Suppressor macrophage treated with lipopolysaccharide for 1 hour (primary cell): ENCODE measurements around the gene MAN2A1.

Source experiments
- DNase-seq, 3 donors: peaks; one replicate each; pipeline ENCODE4 v3.0.0-alpha.2; 2020 to 2022

Gene MAN2A1

GRCh38 chr5:109689740-109690241, at the start of gene MAN2A1:
MAN2A1 (plus strand) TSS chr5:109689927; CDS start chr5:109690418, 491 bp downstream.
- DNase-seq, result peak; percentile 76 to 87 (median 80)

- DNase-seq, result no peak
Measured at GRCh38 chr5:109640976-109641375, 48.8 kb upstream of the MAN2A1 start.

- DNase-seq, result no peak
Measured at GRCh38 chr5:109643791-109644350, 45.9 kb upstream of the MAN2A1 start.

- DNase-seq, result no peak
Measured at GRCh38 chr5:109644829-109645228, 44.9 kb upstream of the MAN2A1 start.

DNA sequence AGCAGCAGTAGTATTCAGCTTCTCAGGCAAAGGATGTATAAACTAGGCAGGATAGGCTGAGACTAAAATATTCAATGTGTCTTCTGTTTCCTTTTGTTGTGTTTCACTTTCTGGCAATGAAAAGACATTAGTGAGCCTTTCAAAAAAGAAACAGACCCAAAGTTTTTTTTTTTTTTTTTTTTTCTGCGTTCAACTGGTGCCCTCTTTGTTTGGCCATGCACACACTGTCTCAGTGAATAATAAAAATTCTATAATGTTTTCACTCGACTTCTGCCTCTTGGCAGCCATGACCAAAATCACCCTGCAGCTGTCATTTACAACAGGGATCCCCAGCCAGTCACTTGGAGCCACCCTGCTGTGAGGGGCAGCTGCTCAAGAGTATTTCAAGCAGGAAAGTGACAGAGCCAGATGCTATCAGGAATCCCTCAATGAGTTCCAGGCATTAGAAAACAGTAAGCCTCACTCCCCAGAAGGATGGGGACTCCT, 44.0 kb upstream of the MAN2A1 start:
- DNase-seq, result no peak

DNA sequence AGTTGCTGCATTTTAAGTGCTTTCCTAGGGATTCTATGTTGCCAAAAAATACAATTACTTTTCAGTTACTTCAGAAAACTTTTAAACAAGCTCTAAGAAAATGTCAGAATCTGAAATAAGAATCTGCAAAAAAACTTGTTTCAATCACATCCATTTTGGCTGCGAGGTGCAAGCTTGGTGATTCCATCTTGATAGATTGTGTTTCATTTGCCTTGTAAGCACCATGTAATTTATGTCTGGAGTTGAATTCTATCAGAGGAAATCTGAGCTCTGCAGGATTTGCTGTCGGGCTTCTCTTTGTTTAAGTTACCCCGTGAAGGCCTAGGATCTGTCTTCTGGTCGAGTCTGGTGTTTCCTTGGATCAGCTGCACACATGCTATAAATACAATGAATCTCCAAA, 40.4 kb upstream of the MAN2A1 start:
- DNase-seq, result no peak

DNA sequence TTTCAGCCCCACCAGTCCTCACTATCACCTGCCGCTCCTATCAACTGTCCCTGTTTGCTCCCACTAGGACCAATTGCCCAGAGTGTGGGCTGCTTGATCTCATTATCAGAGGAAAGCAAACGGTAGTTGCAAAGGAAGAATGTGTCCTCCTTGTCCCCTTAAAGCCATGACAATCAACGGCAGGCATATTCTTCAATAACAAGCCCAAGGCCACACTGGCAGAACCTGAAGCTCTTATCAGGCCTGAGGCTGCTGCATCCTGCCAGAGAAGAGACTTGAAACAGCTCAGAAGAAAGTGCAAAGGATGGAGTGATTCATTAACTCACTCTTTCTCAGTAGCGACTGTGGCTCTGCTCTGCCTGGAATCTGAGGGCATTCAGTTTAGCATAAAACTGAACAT, 39.2 kb upstream of the MAN2A1 start:
- no peak for DNase-seq

DNA sequence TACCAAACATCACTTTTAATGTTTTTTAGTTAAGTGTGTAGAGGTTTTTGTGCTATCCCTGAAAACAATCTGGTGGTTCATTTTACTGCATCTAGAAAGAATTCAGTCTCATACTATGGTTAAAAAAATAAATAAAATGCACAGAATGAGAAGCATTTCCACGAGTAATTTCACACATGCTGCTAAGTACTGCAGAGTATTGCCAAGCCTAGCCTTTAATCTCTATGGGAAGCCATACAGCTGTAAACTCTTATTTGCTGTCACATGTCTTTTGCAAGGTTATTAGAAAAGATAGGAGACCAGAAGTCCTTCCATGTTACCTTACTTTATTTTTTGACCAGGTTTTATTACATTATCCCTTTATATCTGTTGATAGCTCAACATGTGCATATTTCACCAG, 37.6 kb upstream of the MAN2A1 start:
- no peak for DNase-seq

DNA sequence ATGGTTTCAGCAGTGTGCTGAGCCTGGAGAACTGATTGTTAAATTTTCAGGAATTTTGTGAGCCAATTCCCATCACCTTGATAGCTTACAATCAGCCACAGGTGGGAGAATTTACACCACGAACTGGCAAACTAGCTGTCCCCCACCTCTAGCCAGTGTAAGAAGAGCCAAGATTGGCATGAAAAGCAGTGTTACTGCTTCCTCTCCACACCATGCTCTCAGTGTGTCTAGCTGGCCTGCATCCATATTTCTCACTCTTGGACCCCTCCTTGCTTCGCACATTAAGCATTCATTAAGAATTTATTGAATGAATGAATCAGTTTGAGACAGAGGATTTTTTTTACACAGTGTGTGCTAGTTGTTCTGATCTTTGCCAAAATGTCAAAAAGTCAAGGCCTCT, 36.7 kb upstream of the MAN2A1 start:
- no peak for DNase-seq

DNA sequence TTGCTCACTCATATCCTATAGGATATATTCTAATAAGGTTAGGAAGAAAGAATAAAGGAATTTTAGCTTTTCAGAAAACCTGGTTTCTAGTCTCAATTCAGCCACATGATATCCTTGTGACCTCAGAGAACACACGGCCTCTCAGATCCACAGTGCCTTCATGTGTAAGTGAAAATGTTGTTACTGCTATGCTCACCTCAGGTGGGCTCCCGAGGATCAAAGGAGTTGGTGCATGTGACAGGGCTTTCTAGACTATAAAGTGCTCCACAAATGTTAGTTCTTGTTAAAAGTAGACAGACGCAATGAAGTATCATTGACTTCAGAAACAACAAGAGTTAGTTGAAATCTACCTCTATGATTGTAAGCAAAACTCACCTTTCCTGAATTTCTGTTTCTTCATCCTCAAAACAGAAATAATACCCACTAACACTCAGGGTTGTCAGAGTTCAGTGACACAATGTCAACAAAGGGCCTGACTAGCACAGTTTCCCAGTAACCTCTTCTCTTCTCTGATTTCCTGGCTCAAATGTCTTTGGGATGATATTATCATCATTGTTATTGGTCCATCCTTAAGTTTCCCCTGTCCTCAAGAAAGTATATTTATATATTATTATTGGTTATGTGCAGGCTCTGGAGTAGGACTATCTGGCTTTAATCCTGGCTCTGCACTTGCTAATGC, 36.0 kb upstream of the MAN2A1 start:
- no peak for DNase-seq

DNA sequence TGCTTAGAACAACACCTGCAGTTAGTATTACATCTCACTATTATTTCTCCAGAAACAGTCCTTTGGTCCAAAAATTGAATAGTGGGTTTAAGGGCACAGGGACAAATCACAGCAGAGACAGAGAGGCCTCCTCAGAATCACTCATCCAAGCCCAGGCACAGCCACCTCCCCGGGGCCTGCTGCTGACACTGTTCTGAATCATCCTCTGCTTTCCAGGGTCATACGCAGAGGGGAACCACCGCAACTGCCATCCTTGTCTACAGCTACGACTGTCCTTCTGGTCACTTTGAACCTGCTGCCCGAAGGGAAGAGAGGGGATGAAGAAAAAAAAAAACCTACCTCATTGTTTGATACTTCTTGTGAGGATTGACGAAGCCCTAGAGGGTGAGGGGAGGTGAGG, 35.3 kb upstream of the MAN2A1 start:
- peak; percentile 86 to 87 (median 86) for DNase-seq

GRCh38 chr5:109655841-109656240, 33.9 kb upstream of the MAN2A1 start:
- DNase-seq, result peak in 1 of 3 donors; percentile 17

DNA sequence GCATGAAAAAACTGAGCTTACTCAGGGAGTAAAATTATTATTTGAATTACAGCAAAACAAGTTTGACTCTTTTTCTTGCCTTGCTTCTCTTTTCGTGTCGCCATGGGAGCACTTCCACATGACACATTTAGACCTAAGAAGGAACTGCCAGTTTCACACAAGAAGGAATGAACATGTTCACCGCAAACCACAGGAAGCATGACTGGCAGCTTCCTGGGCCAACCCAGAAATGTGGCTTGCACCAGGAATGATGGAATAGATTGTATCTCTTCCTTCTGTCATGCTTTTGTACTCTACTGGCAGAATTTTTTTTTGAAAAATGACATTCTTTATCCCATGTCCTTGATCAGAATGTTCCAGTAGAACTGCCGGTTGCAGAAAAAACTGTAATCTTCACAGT, 32.9 kb upstream of the MAN2A1 start:
- DNase-seq, result peak; percentile 88 to 97 (median 96)

- no peak for DNase-seq
Measured at GRCh38 chr5:109659901-109660300, 29.8 kb upstream of the MAN2A1 start.

- DNase-seq, result no peak
Measured at GRCh38 chr5:109660301-109660700, 29.4 kb upstream of the MAN2A1 start.

GRCh38 chr5:109668237-109668636, 21.5 kb upstream of the MAN2A1 start:
- DNase-seq, result no peak

GRCh38 chr5:109668668-109669422, 20.9 kb upstream of the MAN2A1 start:
- DNase-seq, result no peak

DNA sequence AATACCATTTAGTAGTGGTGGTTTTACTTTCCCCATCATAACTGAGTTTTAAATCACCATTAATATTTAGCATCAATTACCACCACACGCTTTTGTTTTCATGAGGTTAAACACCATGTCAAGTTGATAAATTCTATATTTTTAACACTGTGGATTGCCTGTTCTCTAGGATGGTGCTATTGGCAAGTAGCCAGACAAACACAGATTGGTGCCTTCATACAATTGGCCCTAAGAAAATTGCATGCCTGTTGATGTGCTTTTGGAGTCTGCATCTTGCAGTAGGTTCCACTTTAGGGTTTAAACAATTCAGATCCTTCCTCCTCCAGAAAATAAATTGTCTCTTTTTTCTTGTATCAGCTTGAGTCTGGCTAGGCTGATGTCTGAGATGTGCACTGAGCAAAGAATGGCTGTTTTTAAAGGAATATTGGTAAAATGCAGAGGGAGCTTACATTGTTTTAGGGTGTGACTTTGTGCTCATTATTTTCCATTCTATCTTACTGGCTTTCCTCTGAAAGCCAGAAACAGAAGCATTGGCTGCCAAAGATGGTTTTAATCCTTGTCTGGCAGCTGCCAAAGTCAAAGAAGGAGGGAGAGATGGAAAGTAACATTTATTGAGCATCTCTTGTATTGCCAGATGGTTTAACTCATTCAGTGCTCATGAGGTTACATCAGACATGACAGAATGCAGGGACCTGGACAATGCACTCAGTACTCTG, 19.6 kb upstream of the MAN2A1 start:
- no peak for DNase-seq

GRCh38 chr5:109671136-109671535, 18.6 kb upstream of the MAN2A1 start:
- no peak for DNase-seq

GRCh38 chr5:109674596-109674995, 15.1 kb upstream of the MAN2A1 start:
- no peak for DNase-seq

GRCh38 chr5:109676920-109677319, 12.8 kb upstream of the MAN2A1 start:
- DNase-seq, result no peak

DNA sequence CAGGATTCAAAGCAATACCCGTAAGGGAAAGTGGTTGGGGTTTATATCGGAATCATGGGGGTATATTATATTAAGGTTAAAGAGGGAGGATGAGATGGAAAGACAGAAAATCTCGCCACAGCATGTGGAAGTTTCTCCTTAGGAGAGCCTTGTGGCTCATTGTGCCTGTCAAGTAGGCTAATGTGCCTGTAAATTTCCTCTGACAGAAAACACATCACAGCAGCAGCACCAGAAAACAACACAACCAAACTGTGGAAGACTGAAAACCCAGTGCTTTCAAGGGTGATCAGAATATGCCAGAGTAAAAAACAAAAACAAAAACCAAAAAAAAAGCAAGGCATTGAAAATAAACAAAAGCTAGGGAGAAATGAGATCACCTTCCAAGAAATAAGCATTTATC, 11.3 kb upstream of the MAN2A1 start:
- no peak for DNase-seq

- no peak for DNase-seq
Measured at GRCh38 chr5:109681763-109682162, 8.0 kb upstream of the MAN2A1 start.
